GM21576 (cell line): Measurements from ENCODE around the gene ABI3BP.
A peak's percentile ranks its signal among the peaks of the same experiment; 100 is the strongest.

Experiments used
- ATAC-seq: cut with Tn5 transposase; IDR thresholded peaks from one replicate; pipeline ENCODE4 v1.9.1; 2021; ENCODE audit warnings: mild to moderate bottlenecking, moderate library complexity; ENCODE audit not compliant: unreplicated experiment

ABI3BP gene

DNA sequence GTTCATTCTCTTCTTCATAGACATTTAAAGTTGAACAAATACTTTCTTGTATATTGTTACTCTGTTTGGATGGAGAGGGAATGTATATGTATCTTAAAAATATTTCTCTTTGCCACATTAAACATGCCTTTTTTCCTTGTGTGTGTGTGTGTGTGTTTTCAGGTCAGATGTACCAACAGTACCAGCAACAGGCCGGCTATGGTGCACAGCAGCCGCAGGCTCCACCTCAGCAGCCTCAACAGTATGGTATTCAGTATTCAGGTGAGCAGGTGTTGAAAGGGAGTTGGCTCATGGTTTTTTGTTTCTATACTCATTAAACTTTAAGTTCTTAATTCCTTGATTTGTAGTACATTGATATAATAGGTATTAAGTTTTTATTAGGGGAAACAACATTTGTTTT lies 248.6 kb downstream of the ABI3BP start:
- no peak for ATAC-seq

DNA sequence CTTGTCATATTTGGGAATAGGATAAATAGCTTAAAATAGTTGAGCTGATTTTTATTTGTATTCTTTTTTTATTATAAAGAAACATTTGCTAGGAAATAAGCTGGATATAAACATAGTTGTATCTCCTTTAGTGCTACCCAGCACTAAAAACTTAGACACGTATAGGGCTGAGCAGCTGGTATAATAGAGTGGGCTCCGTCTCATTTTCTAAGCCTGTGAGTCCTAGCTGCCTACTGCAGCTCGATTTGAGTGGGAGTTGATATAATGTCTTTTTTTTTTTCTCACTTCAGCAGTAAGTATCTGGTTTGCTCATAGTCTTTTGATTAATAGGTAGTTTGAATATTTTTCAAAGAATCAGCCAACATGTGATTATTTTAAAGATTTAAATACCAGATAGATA lies 249.7 kb downstream of the ABI3BP start:
- no peak for ATAC-seq

DNA sequence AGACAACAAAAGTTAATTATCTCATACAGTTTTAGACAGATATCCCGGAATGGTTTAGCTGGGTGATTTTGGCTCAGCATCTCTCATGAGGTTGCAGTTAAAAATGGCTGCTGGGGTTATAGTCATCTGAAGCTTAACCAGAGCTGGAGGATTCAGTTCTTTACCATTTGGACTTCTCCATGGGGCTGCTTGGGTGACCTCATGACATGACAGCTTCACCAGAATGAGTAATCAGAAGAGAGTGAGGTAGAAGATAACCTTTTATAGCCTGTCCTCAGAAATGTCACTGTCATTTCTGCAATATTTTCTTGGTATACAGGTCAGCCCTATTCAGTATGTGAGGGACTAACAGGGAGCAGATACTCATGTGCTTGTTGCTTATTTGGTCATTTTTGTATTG lies 253.0 kb downstream of the ABI3BP start:
- no peak for ATAC-seq

DNA sequence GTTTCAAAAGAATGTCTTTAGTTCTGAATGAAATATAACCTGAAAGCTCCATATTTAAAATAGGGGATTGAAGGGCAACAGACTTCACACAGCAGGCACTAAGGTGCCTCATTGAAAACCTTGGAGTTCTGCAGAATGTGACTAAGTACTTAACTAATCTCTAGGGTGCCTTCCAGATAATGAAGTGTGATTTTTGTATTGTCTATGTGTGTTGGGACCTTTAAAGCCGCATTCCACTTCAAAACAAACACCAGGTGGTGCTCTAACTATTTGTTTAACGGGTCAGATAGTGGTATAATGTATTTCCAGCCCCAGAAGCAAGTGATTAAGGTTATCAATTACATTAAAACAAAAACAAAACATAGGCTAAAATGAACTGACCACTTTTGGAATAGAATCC lies 255.9 kb downstream of the ABI3BP start:
- ATAC-seq = no peak

DNA sequence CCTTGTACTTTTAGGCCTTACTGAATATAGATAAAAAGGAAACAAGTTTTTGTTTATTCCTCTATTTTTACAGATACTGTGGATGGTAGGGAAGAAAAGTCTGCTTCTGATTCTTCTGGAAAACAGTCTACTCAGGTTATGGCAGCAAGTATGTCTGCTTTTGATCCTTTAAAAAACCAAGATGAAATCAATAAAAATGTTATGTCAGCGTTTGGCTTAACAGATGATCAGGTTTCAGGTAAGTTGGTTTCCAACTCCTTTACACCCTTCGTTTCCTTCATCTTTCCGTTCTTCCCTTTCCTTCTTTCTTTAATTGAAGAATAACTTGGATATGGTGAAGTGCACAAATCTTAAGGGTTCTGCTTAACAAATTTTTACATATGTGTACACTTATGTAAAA lies 260.8 kb downstream of the ABI3BP start:
- ATAC-seq = no peak

DNA sequence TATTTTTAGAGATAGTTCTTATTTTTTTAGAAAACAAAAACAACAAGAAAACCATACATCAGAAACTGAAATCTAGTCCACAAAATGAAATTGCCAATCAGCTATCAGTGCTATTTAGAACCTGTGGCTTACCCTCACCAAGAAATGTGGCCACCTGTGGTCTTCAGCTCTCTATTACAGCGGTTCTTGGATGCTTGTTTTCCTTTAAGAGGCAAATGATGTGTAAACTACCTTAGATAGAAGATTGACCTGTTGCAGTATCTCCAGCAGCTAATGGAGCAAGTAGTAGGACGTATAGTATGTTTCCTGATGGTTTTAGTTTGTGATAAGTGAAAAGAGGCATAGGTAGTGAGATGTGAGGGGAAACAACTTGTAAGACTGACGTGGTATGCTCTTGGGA lies 262.7 kb downstream of the ABI3BP start:
- no peak for ATAC-seq

DNA sequence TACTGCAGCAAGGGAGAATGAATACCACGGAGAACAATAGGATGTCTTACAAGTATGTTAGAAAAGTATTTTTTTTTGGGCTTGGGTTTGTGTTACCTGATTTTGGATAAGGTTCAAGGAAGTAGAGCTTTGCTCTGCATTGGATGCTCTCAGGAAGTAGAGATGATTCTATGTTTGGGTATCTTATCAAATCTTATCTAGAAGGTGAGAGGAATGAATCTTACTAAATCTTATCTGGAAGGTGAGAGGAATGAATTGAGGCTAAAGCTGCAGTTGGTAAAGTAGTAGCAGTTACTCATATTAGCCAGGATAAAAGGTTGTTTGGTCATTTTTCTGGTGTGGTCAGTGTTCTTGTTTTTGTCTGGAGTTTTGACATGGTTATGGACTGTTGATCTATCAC lies 266.5 kb downstream of the ABI3BP start:
- no peak for ATAC-seq

DNA sequence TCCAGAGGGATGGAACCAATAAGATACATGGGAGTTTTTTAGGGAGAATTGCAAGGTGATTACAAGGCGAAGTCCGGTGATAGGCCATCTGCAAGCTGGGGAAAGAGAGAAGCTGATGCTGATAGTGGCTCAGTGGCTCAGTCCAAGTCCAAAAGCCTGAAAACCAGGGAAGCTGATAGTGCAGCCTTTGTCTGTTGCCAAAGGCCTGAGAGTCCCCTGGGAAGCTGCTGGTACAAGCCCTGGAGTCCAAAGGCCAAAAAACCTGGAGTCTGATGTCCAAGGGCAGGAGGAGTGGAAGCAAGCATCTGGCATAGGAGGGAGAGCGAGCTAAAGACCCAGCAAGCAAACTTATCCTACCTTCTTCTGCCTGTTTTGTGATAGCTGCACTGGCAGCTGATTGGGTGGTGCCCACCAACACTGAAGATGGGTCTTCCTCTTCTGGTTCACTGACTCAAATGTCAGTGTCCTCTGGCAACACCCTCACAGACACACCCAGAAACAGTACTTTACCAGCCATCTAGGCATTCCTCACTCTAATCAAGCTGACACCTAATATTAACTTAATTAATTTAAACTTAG lies 267.2 kb downstream of the ABI3BP start:
- no peak for ATAC-seq

DNA sequence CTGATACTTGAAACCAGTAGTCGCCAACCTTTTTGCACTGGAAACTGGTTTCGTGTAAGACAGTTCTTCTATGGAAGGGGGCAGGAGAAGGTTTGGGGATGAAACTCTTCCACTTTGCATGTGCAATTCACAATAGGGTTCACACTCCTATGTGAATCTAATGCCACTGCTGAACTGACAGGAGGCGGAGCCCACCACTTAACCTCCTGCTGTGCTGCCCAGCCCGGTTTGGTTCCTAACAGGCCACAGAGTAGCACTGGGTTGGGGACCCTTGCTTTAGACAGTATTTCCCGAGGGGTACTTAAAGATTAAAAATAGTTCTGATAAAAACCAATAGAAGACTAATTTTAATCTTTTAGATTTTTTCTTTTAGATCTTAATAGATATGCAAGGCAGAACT lies 272.8 kb downstream of the ABI3BP start:
- no peak for ATAC-seq

DNA sequence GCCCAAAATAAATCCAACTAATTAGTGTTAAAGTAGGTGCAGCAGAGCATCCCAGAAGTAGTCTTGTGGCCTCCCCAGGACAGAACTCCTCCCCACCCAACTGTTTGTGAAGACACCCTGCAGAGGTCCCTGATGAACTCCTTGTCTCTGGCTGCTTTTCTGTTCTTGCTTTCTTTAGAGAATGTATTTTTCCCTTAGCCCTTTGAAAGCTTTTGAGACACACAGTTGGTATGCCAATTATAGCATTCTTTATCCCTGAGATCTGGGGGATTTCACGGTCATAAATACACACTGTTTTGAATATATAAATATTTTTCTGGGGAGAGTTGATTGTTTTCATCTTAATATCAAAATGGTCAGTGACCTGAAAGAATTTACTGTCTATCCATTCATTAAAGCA lies 274.1 kb downstream of the ABI3BP start:
- no peak for ATAC-seq

DNA sequence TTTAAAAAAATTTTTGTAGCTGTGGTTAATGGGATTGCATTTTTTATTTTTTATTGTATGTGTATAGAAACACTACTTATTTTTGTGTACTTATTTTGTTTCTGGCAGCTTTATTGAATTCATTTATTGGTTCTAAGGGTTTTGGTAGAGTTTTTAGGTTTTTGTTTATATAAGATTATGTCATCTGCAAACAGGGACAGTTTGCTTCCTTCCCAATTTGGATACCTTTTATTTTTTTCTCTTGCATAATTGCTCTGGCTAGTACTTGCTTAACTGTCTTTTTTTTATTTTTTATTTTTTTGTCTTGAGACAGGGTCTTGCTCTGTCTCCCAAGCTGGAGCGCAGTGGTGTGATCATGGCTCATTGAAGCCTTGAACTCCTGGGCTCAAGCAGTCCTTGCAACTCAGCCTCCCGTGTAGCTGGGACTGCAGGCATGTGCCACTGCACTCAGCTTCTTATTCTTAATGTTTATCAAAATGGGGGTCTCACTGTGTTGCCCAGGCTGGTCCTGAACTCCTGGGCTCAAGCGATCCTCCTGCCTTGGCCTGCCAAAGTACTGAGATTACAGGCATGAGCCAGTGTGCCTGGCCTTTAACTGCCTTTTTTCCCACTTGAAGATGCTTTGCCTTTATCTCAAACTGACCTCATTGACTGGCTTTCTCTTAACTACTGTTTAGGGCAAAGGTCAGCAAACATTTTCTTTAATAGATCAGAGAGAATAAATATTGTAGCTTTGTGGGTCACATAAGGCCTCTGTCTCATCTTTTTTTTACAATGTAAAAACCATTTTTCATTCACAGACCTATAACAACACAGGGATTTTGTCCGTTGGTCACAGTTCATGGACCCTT lies 275.4 kb downstream of the ABI3BP start:
- ATAC-seq = no peak

DNA sequence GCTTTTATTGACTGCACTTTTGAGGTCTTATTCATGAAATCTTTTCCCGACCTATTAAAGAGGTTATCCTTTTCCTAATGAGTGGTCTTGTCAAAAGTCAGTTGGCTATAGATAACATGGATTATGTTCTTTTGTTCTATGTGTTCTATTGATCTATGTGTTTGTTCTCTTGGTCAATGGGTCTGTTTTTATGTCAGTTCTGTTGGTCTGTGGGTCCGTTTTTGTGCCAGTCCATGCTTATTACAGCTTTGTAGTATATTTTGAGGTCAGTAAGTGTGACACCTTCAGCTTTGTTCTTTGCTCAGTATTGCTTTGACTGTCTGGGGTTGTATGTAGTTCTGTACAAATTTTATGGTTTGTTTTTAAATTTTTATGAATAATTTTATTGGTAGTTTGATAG lies 276.2 kb downstream of the ABI3BP start:
- no peak for ATAC-seq

DNA sequence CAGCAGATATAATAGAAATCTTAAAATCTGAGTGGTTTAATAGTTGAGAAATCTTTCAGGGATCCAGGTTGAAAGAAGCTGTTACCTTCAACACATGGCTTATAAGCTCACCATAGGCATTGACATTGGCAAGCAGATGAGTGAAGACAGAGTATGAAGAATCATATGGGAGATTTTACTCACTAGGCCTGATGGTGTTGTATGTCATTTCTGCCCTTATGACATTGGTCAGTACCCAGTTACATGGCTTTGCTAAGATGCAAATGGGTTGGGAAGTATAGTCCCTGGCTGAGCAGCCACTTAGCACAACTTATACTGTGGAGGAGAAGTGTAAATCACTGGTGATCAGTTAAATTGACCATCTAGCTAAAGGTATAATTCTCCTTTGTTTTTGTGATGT lies 278.0 kb downstream of the ABI3BP start:
- ATAC-seq = no peak

DNA sequence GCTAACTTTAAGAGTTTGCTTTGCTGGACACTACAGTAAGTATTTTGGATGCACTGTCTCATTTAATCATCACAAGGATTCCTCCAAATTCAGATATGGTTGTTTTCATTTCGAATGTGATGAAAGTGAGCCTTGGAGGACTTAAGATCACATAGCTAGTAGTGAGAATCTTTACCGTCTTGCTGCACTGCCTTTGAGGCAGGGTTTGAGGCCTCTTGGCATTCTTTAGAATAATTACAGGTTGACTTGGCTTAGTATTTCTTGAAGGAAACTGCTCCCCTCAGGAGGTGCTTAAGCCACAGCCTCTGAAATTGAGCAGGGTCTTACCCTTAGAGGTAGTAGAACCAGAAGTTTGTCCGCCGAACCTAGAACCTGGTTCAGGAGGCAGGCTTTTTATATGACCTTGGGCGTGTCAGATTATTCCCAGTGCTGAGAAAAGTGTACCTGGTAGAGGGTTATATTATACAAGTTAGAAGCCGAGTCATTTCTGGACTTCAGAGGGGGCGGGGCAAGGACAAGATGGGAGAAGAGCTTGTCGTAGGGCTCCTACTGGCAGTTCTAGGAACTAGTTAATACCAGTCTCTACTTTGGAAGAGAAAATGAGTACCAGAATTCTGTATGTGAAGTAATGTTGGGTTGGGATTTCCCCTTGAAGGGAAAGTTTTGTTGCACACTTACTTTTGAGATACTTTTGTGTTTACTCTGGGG lies 282.8 kb downstream of the ABI3BP start:
- peak; percentile 37 for ATAC-seq

DNA sequence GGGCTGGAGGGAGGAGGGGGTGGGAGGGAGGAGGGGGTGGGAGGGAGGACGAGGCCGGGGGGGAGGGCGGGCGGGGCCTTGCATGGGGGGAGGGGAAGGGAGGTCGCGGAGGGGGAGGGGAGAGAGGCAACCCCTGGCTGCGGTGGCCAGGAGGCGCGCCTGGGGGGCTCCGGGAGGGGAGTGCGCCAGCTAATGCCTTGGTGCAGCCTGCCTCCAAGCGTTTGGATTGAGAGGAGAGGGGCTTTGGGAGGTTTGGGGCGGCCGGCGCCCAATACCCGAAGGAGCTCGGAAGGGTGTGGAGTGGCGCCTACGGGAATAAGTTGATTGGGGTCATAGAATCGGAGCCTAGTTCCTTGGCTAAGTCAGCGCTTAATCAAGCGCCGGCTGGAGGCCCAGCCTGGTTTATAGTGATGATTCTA lies 283.4 kb downstream of the ABI3BP start:
- ATAC-seq = no peak

DNA sequence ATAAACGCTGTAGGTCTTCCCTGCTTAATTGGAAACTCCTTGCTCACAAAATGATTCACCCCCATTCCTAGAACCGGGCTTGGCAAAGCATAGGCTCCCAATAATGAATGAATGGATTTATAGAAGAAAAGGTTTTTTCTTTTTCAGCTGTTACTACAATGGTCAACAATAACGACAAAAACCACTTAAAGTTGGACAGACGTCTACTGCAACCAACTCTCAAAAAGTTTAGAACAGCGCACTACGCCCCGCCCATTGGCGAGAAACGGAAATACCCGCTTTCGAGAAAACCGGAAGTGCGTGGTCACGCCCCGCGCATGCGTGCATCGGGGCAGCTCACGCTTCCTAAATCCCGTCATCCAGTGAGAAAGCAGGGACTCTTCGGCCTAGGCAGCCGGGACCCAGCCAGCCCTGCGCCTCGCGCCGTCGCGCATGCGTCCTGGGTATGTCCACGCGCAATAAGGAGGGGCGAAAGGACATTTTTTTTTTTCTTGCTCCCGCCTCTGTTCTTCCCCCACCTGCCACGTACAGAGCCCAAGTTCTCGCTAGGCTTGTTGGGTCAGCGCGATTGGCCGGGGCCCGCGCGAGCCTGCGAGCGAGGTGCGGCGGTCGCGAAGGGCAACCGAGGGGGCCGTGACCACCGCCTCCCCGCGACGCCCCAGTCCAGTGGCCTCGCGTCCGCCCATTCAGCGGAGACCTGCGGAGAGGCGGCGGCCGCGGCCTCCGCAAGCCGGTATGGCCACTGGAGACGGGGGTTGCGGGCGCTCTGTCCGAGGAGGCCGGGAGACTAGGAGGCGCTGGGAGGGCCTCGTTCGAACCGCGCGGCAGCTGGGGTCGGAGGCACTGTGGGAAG lies 284.0 kb downstream of the ABI3BP start, which contains the start of gene TFG:
Gene TFG, plus strand, starts transcription at position 506 of the 853 bp plus-strand sequence. CDS start 4,192 bp downstream, outside the sequence.
- ATAC-seq = peak; percentile 94

DNA sequence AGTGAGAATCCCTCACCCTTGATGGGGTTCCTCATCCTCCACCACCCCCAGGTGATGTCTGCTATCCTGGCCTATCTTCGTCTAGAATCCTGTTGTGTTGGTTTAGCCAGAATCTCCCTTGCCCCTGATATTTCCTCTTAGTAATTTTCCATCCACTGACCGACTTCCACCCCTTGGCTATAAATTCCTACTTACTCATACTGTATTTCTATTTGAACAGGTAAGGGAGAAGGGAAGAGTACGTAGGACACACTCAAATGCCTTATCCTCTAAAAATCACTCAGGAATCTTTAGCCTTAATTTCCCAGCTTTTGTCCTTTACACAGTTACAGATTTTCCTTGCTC lies 284.6 kb downstream of the ABI3BP start:
- ATAC-seq = no peak

DNA sequence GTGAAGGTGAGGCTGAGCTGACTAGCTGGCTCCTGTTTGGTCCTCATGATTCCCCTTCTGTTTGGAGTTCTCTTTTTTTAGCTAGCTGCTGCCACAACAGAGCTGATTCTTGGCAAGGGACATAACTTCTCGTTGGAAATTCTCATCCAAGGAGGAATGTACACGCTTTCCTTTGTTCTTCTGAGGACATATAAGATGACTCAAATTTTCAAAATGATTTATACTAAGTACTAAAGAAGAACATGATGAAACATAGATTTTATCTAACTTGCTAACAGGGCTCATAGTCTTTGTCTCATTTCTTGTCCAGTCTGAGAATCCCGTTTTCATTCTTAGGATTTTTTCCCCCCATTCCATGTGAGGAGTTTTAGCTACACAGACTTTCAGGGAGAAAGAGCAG lies 286.9 kb downstream of the ABI3BP start:
- ATAC-seq = no peak

DNA sequence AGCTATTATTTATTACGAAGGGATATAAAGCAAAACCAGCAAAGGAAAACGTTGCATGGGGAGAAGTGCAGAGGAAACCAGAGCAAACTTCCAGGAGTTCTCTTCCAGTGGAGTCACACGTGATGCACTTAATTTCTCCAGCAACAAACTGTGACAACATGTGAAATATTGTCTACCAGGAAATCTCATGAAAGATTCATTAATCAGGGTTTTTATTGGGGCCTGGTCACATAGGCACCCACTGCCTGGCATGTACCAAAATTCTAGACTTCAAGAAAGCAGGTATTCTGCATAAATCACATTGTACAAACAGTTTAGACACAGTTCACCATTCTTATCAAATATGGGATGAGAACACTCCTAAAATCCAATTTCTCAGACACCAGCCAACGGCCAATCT lies 289.4 kb downstream of the ABI3BP start:
- no peak for ATAC-seq

DNA sequence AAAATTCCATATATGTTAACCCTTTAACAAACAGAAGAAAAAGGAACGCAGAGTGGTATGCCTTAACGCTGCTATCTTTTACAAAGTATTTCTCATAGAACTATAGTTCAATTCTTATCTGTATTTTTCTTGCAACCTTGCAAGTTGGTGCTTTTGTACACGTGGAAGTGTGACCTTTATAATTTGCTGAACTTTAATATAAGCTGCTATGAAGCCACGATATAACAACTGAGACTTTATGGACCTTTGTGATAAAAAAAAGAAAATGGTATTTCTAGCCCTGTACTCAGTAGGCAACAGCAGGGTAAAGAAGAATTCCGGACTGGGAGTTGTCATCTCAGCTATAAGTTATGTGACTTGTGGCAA lies 290.3 kb downstream of the ABI3BP start:
- ATAC-seq = no peak
